GM10266 (cell line): ENCODE measurements around the gene MAST4.

Experiments used
- DNase-seq: peaks from one replicate; pipeline ENCODE4 v3.0.0; 2012; ENCODE audit errors: extremely low spot score
- TF ChIP-seq, protein P1 (sequence below): IDR thresholded peaks from 2 replicates; pipeline ENCODE4 v1.5.1; 2012; ENCODE audit warnings: mild to moderate bottlenecking, low read depth; ENCODE audit not compliant: control insufficient read depth, insufficient read depth; ENCODE audit errors: missing control alignments

The MAST4 gene

DNA sequence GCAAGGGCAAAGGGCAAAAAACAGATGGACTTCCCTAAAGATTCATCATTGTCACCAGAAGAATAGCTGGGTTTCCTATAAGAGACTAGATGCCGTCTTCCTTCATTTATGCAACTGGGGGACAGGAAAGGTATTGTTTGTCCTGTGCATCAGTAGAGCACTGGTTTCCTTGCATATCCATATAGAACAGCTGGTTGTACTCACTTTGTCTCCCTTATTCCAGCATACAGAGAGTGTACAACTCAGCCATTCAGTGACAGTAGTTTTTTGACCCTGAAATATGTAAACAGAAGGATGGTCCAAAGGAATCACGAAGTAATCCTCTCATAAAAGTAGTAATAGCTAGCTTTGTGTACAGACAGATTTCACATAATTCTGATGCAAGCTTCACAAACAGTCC lies 22.5 kb upstream of the MAST4 start:
- no peak for DNase-seq
- TF ChIP-seq, protein P1, sequence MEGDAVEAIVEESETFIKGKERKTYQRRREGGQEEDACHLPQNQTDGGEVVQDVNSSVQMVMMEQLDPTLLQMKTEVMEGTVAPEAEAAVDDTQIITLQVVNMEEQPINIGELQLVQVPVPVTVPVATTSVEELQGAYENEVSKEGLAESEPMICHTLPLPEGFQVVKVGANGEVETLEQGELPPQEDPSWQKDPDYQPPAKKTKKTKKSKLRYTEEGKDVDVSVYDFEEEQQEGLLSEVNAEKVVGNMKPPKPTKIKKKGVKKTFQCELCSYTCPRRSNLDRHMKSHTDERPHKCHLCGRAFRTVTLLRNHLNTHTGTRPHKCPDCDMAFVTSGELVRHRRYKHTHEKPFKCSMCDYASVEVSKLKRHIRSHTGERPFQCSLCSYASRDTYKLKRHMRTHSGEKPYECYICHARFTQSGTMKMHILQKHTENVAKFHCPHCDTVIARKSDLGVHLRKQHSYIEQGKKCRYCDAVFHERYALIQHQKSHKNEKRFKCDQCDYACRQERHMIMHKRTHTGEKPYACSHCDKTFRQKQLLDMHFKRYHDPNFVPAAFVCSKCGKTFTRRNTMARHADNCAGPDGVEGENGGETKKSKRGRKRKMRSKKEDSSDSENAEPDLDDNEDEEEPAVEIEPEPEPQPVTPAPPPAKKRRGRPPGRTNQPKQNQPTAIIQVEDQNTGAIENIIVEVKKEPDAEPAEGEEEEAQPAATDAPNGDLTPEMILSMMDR = no peak

DNA sequence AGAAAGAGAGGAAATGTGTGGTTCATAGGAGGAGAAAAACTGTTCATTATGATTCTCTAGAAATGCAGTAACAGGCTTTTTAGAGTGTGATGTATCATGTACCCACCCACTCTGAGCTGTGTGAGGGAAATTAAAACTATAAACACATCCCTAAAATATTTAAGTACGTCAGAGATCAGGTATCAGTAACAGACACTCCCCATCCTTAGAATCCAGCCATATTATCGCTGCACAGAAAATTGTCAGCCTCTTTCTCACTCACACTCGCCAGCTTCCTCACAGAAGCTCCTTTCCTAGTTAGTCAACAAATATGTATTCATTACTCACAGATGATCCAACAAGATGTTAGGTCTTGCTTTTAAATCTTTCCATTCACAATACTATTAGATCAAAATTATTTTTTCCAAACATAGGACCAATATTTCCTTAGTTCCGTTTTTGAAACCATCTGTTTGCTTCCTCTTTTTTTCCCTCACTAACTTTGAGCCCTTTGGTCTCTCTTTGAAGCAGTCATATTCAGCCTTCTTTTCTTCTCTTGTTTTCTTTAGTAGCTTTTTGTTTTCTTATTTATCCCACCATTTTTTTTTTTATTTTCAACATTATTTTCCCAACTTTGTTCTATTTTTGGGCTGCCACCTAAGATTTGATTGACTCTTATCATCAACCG lies 13.6 kb upstream of the MAST4 start:
- TF ChIP-seq, protein P1 = no peak
- no peak for DNase-seq

DNA sequence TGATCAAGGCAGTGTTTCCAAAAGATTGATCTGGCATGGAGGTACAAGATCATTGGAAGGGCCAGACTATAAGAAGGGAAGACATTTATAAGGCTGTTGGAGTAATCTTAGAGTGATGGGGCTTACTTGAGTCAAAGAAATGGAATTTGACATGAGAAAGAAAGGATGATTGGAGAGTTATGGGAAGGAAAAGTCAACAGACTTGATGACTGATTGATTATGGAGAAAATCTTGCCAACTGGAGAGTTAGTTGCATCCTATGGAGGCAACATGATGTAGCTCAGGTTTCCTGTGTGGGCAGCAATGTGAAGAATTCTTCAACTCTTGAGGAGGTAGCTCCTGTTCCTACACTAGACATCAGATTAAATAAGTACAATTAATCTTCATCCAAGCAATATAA lies 10.9 kb upstream of the MAST4 start:
- TF ChIP-seq, protein P1 = no peak
- DNase-seq = no peak

DNA sequence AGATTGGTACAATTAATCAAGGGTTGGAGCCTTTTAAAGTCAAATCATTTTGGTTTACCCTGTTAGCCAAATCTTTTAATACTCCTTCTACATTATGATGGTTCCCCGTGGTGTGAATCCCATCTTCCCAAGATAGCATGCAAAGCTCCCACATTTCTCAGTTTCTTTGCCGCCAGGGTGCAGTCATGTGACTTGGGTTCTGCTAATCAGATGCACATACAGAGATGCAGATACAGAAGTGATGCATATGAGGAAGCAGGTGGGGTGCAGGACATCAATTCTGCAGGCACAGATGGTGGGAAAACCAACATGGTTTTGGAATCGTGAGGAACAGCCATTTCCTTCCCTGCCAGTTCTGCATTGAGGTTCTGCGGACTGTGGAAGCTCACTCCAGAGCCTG lies 8.4 kb upstream of the MAST4 start:
- no peak for DNase-seq

DNA sequence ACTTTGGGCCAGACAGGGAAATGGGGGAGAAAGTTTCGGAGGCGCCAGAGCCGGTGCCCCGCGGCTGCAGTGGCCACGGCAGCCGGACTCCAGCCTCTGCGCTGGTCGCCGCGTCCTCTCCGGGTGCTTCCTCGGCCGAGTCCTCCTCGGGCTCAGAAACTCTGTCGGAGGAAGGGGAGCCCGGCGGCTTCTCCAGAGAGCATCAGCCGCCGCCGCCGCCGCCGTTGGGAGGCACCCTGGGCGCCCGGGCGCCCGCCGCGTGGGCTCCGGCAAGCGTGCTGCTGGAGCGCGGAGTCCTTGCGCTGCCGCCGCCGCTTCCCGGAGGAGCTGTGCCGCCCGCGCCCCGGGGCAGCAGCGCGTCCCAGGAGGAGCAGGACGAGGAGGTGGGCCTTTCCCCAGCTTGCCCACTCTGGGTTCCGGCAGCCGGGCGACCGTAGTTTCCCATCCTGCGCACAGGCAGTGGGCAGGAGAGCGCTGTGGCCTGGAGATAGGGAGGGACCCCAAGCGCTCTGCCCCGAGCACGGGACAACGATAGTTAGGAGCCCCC lies 516 bp downstream of the MAST4 start:
- TF ChIP-seq, protein P1 = no peak
- peak; percentile 32 for DNase-seq

More for the DNA sequence above, 8.4 kb upstream of the MAST4 start:
- TF ChIP-seq, protein P1 = no peak

DNA sequence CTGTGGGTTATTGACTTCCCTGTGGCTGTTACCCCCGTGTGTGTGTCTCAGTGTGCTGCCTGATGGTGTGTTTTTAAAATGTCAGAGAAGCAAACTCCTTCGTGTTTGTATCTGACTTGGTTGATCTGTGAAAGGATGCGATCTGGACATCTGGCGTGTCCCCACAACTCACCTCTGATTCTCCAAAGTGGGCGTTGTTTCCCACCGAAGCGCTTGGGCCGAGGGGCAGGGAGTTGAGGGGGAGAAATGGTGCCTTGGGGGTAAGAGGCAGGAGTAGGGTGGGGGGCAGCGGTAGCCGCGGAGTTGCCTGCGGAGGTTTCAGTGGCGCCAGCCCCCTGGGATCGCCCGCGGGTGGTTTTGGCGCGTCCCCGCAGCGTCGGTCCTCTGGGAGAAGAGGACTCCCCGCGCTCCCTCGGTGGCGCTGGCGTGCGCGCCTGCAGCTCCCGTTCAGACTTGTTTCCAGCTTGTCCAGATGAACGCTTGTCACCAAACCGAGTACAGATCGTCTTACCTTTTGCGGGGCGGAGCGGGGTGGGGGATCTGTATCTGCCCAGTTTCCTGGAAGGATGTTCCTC lies 1.1 kb downstream of the MAST4 start:
- DNase-seq = peak; percentile 29
- TF ChIP-seq, protein P1 = no peak

DNA sequence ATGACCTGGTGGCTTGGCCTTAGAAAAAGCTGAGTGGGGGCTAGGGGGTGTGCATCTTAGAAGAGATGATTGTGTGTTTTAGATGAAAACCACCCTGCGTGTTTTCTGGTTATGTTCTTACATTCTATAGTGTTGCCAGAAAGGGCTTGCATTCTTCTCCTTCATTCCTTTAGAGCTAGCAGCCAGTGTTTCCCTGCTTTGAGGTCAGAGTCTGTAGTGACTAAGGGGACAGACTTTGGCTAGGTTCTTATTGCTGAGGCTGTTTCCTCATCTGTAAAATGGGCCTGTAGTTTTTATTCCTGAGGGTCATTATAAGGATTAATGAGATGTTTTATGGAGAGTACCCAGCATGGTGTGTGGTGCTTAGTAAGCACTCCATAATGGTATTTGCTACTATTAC lies 6.4 kb downstream of the MAST4 start:
- DNase-seq = no peak

More for the DNA sequence above, 6.4 kb downstream of the MAST4 start:
- TF ChIP-seq, protein P1 = no peak
